ENCODE data around the gene NECTIN1. TPM values are rescaled to one million over a fixed set of nuclear protein-coding genes. Genes with fewer than 3 reads are reported as not detected.
A peak's percentile ranks its signal among the peaks of the same experiment; 100 is the strongest.
"Not testable (repeated sequence)": the region's sequence is repeated elsewhere in the genome, so short reads cannot be mapped to it uniquely, and the experiment has no call there.

Gene NECTIN1
- total RNA-seq, 1 donor from 2014 or later: 85.3 TPM

DNA sequence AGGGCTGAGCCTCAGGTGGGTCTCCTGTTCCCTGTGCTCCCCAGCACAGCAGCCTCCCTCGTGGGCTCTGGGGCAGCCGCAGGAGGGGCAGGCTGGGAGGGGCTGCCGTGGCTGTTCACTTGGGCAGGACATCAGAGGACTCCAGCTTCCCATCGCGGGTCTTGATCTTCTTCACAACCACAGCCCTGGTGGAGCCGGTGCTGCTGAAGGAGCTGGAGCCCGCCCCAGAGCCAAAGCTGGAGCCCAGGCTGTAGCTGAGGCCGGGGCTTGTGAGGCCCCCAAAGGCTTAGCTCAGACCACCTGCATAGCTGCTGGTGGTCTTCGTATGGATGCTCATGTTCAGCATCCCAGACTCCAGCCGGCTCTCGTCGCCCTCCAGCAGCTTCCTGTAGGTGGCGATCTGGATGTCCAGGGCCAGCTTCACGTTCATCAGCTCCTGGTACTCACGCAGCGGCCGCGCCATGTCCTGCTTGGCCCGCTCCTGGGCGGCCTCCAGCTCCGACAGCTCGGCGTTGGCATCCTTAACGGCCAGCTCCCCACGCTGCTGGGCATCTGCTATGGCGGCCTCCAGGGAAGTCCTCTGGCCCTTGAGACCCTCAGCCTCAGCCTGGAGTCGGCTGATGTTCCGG lies 126.1 kb downstream of the NECTIN1 start:
- TF ChIP-seq, protein P1, sequence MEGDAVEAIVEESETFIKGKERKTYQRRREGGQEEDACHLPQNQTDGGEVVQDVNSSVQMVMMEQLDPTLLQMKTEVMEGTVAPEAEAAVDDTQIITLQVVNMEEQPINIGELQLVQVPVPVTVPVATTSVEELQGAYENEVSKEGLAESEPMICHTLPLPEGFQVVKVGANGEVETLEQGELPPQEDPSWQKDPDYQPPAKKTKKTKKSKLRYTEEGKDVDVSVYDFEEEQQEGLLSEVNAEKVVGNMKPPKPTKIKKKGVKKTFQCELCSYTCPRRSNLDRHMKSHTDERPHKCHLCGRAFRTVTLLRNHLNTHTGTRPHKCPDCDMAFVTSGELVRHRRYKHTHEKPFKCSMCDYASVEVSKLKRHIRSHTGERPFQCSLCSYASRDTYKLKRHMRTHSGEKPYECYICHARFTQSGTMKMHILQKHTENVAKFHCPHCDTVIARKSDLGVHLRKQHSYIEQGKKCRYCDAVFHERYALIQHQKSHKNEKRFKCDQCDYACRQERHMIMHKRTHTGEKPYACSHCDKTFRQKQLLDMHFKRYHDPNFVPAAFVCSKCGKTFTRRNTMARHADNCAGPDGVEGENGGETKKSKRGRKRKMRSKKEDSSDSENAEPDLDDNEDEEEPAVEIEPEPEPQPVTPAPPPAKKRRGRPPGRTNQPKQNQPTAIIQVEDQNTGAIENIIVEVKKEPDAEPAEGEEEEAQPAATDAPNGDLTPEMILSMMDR (IDR thresholded peaks at IDR 0.05; ENCODE audit: insufficient read depth, low read length, severe bottlenecking): peak; percentile 9
- H3K4me3 ChIP-seq (ENCODE audit: low read depth, low read length): no peak overlapping the region
- peaks cover 2% of the 10 kb centered on the region for H3K27me3 ChIP-seq (ENCODE audit: control insufficient read depth, insufficient read depth, low read length)
- no peaks in the 10 kb centered on the region for H3K36me3 ChIP-seq (ENCODE audit: control insufficient read depth, insufficient read depth, low read length)
- DNase-seq (ENCODE audit: low read depth) (no peak), FAIRE-seq (no peak)

DNA sequence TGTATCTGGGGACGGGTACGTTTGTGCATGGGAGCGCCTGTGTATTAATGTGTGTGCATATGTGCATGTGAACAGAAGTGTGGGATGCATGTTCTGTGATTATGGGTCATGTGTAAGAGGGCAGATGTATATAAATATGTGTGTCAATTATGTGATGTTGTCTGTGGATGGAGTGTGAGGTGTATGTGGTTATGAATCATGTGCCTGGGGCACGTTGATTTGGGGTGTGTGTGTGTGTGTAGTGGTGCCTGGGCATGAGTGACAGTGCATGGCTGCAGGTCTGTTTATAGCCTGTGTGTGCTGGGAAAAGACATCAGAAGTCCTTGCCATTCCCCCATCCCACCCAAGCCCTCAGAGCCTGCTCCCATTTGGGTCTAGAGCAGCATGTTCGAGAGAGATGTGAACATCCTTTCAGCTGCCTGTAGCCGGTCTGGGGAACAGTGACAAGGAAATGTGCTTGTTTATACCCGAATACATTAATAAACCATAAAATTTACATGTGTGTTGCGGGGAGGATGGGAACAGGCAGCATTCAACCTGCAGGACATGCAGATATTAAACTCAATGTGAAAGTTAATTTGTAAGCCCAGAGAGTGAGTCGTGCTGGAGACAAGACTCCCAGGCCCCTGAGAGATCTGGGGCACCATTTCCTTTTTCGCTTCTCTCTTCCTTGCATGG lies 129.0 kb downstream of the NECTIN1 start:
- TF ChIP-seq, protein P1 (IDR thresholded peaks at IDR 0.05; ENCODE audit: insufficient read depth, low read length, severe bottlenecking): no peak
- DNase-seq (ENCODE audit: low read depth) (peak; percentile 89), FAIRE-seq (peak; percentile 23)
- Histone ChIP-seq H3K4me3 (ENCODE audit: low read depth, low read length) (no peak overlapping the region), H3K27me3 (ENCODE audit: control insufficient read depth, insufficient read depth, low read length) (peaks cover 2% of the 10 kb centered on the region), H3K36me3 (ENCODE audit: control insufficient read depth, insufficient read depth, low read length) (no peaks in the 10 kb centered on the region)

DNA sequence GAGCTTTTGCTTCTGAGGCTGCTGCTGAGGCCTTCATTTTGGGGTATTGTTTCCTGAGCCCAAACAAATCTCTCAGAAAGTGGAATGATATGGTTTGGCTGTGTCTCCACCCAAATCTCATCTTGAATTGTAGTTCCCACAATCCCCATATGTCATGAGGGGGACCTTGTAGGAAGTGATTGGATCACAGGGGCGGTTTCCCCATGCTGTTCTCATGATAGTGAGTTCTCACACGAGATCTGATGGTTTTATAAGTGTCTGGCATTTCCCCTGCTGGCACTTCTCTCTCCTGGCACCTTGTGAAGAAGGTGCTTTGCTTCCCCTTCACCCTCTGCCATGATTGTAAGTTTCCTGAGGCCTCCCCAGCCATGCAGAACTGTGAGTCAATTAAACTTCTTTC lies 133.1 kb downstream of the NECTIN1 start:
- FAIRE-seq; H3K27me3 ChIP-seq (ENCODE audit: control insufficient read depth, insufficient read depth, low read length); H3K4me3 ChIP-seq (ENCODE audit: low read depth, low read length); DNase-seq (ENCODE audit: low read depth); H3K36me3 ChIP-seq (ENCODE audit: control insufficient read depth, insufficient read depth, low read length): not testable (repeated sequence)

DNA sequence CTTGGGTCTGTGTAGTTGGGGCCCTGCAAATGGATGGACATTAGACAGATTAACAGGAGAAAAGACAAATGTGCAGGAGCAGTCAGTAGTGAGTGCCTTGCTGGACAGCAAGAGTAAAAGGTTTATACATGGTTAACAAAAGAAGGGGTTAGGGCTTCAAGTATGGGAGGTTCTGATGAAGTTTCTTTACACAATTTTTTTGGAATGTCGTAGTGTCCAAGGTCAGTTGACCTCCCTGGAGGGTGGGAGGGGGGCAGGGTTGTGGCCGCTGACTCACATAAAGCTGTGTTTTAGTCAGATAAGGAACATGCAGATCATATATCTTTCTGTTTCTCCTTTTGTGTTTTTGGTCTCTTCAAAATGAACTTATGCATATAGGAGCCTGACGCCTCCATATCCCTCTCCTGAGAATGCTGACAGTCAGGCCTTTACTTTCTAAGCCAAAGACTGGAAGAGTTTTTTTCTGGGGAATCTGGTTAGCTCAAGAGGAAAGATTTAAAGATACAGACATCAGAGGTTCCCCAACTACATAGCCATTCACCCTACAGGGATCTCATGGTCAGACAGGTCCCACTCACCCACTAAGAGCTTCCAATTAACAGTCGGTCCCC lies 134.3 kb downstream of the NECTIN1 start:
- Histone ChIP-seq H3K36me3 (ENCODE audit: control insufficient read depth, insufficient read depth, low read length) (no peaks in the 10 kb centered on the region), H3K27me3 (ENCODE audit: control insufficient read depth, insufficient read depth, low read length) (no peaks in the 10 kb centered on the region), H3K4me3 (ENCODE audit: low read depth, low read length) (no peak overlapping the region)
- TF ChIP-seq, protein P1 (IDR thresholded peaks at IDR 0.05; ENCODE audit: insufficient read depth, low read length, severe bottlenecking): no peak
- DNase-seq (ENCODE audit: low read depth) (peak; percentile 45), FAIRE-seq (no peak)

DNA sequence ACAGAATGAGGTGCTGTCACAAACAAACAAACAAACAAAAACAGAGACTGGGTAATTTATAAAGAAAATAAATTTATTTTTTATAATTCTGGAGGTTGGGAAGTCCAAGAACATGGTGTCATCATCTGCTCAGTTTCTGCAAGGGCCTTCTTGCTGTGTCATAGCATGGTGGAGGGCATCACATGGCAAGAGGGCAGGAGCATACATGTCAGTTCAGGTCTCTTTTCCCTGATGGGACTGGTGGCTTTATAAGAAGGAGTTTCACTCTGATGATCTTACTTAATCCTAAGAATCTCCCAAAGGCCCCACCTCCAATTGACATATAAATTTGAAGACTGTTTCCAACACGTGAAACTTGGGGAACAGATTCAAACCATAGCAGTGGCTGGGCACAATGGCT lies 135.7 kb downstream of the NECTIN1 start:
- DNase-seq (ENCODE audit: low read depth): peak; percentile 50
- no peaks in the 10 kb centered on the region for H3K36me3 ChIP-seq (ENCODE audit: control insufficient read depth, insufficient read depth, low read length)
- no peaks in the 10 kb centered on the region for H3K27me3 ChIP-seq (ENCODE audit: control insufficient read depth, insufficient read depth, low read length)
- TF ChIP-seq, protein P1 (IDR thresholded peaks at IDR 0.05; ENCODE audit: insufficient read depth, low read length, severe bottlenecking): no peak
- no peak for FAIRE-seq
- H3K4me3 ChIP-seq (ENCODE audit: low read depth, low read length): no peak overlapping the region

DNA sequence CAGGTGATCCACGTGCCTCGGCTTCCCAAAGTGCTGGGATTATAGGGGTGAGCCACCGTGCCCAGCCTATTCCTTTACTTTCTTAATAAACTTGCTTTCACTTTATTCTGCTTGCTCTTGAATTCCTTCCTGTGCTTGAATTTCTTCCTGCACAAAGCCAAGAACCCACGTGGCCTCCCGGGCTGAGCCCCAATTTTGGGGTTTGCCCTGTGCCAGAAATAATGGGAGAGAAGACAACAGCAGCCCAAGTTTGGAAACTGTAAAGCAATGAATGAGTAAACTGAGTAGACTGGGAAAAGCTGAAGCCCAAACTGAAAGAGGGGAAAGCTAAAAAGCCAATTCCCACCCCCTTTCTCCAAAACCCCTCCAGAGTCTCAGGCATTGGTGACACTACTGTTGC lies 136.4 kb downstream of the NECTIN1 start:
- Histone ChIP-seq H3K27me3 (ENCODE audit: control insufficient read depth, insufficient read depth, low read length) (no peaks in the 10 kb centered on the region), H3K36me3 (ENCODE audit: control insufficient read depth, insufficient read depth, low read length) (no peaks in the 10 kb centered on the region), H3K4me3 (ENCODE audit: low read depth, low read length) (no peak overlapping the region)
- FAIRE-seq (no peak), DNase-seq (ENCODE audit: low read depth) (no peak)
- TF ChIP-seq, protein P1 (IDR thresholded peaks at IDR 0.05; ENCODE audit: insufficient read depth, low read length, severe bottlenecking): no peak
